KMS-11 (cell line): ENCODE results near the gene SULT1A1.
"Not testable (repeated sequence)": the region's sequence is repeated elsewhere in the genome, so short reads cannot be mapped to it uniquely, and the experiment has no call there.

Source experiments
- H2AFZ ChIP-seq: fragments of 200-600 bp; sonication (generic); 2 replicates; pipeline ENCODE4 v1.6.1; 2016; ENCODE audit warnings: antibody characterized with exemption, mixed run types, low read depth
- H3K27ac ChIP-seq: fragments of 200-600 bp; sonication (generic); 2 replicates; pipeline ENCODE4 v1.6.1; 2016; ENCODE audit warnings: mild to moderate bottlenecking, mixed run types
- H3K27me3 ChIP-seq: fragments of 200-600 bp; sonication (generic); 2 replicates; pipeline ENCODE4 v1.6.1; 2017; ENCODE audit warnings: mild to moderate bottlenecking, low read depth, mixed run types, moderate library complexity; ENCODE audit not compliant: insufficient read depth
- H3K36me3 ChIP-seq: fragments of 200-600 bp; sonication (generic); 2 replicates; pipeline ENCODE4 v1.6.1; 2017; ENCODE audit warnings: mild to moderate bottlenecking, mixed run types; ENCODE audit not compliant: insufficient read depth
- H3K4me1 ChIP-seq: fragments of 200-600 bp; sonication (generic); 2 replicates; pipeline ENCODE4 v1.6.1; 2016; ENCODE audit warnings: mild to moderate bottlenecking, low read depth, mixed run types; ENCODE audit not compliant: poor library complexity, severe bottlenecking
- H3K4me2 ChIP-seq: fragments of 200-600 bp; sonication (generic); 2 replicates; pipeline ENCODE4 v1.7.0; 2016; ENCODE audit warnings: mild to moderate bottlenecking, mixed run types
- H3K4me3 ChIP-seq: fragments of 200-600 bp; sonication (generic); IDR thresholded peaks from 2 replicates; pipeline ENCODE4 v1.6.1; 2017; ENCODE audit warnings: low read depth, low read length, mixed read lengths; ENCODE audit not compliant: insufficient read depth
- H3K79me2 ChIP-seq: fragments of 200-600 bp; sonication (generic); 2 replicates; pipeline ENCODE4 v1.6.1; 2016; ENCODE audit warnings: low read depth, mixed run types; ENCODE audit not compliant: insufficient read depth
- H3K9ac ChIP-seq: fragments of 200-600 bp; sonication (generic); 2 replicates; pipeline ENCODE4 v1.6.1; 2016; ENCODE audit warnings: mild to moderate bottlenecking, mixed run types
- H4K20me1 ChIP-seq: fragments of 200-600 bp; sonication (generic); 2 replicates; pipeline ENCODE4 v1.6.1; 2016; ENCODE audit warnings: mild to moderate bottlenecking, mixed run types; ENCODE audit not compliant: insufficient read depth
- TF ChIP-seq, protein P1 (sequence below): fragments of 200-600 bp; sonication (generic); conservative IDR thresholded peaks from 2 replicates; pipeline ENCODE4 v1.6.1; 2017; ENCODE audit warnings: low read depth, mild to moderate bottlenecking, antibody characterized with exemption, low read length, moderate library complexity, mixed read lengths

Gene SULT1A1

GRCh38 chr16:28606291-28607115, 3.3 kb downstream of the SULT1A1 start:
- TF ChIP-seq, protein P1, sequence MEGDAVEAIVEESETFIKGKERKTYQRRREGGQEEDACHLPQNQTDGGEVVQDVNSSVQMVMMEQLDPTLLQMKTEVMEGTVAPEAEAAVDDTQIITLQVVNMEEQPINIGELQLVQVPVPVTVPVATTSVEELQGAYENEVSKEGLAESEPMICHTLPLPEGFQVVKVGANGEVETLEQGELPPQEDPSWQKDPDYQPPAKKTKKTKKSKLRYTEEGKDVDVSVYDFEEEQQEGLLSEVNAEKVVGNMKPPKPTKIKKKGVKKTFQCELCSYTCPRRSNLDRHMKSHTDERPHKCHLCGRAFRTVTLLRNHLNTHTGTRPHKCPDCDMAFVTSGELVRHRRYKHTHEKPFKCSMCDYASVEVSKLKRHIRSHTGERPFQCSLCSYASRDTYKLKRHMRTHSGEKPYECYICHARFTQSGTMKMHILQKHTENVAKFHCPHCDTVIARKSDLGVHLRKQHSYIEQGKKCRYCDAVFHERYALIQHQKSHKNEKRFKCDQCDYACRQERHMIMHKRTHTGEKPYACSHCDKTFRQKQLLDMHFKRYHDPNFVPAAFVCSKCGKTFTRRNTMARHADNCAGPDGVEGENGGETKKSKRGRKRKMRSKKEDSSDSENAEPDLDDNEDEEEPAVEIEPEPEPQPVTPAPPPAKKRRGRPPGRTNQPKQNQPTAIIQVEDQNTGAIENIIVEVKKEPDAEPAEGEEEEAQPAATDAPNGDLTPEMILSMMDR: no peak
- Histone ChIP-seq H3K4me2 (no peak overlapping the region), H3K79me2 (no peaks in the 10 kb centered on the region), H3K4me3 (no peak overlapping the region), H3K27ac (no peak overlapping the region), H3K36me3 (no peaks in the 10 kb centered on the region), H3K9ac (no peak overlapping the region), H3K4me1 (no peaks in the 10 kb centered on the region), H2AFZ (no peak overlapping the region), H4K20me1 (no peaks in the 10 kb centered on the region), H3K27me3 (no peaks in the 10 kb centered on the region)

DNA sequence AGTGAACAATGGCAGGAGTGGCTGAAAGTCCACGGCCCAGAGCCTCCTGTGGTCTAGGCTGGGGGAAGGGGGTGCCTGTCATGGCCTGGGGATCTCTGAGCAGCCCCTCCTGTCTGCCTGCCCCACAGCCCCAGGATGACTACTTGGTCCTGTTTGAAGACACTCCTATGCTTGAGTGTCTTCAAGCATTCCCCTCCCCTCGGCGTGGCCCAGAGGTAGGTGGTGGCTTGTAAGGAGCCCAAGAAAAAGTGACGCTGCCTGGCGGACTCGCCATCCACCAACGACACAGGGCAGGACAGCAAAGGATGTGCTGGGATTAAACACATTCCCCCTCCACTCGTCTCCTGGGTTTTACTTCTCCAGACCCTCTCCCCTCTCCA, 5.7 kb downstream of the SULT1A1 start:
- Histone ChIP-seq H3K4me3 (no peak overlapping the region), H2AFZ (no peak overlapping the region), H3K4me2 (no peak overlapping the region), H4K20me1 (no peaks in the 10 kb centered on the region), H3K27ac (no peak overlapping the region), H3K27me3 (no peaks in the 10 kb centered on the region), H3K9ac (no peak overlapping the region), H3K4me1 (no peaks in the 10 kb centered on the region), H3K36me3 (no peaks in the 10 kb centered on the region), H3K79me2 (no peaks in the 10 kb centered on the region)
- TF ChIP-seq, protein P1: no peak

GRCh38 chr16:28603381-28604185, 6.3 kb downstream of the SULT1A1 start:
- H2AFZ ChIP-seq: no peak overlapping the region
- no peaks in the 10 kb centered on the region for H3K79me2 ChIP-seq
- no peaks in the 10 kb centered on the region for H3K27me3 ChIP-seq
- H3K4me1 ChIP-seq: no peaks in the 10 kb centered on the region
- H3K4me2 ChIP-seq: no peak overlapping the region
- no peak overlapping the region for H3K4me3 ChIP-seq
- no peaks in the 10 kb centered on the region for H4K20me1 ChIP-seq
- H3K27ac ChIP-seq: no peak overlapping the region
- H3K36me3 ChIP-seq: no peaks in the 10 kb centered on the region
- TF ChIP-seq, protein P1: no peak
- H3K9ac ChIP-seq: no peak overlapping the region

- no peak overlapping the region for H3K9ac ChIP-seq
- H3K4me1 ChIP-seq: peaks cover 8% of the 10 kb centered on the region
- H4K20me1 ChIP-seq: no peaks in the 10 kb centered on the region
- no peak overlapping the region for H3K27ac ChIP-seq
- H3K27me3 ChIP-seq: no peaks in the 10 kb centered on the region
- no peak overlapping the region for H3K4me3 ChIP-seq
- no peak overlapping the region for H3K4me2 ChIP-seq
- H3K36me3 ChIP-seq: no peaks in the 10 kb centered on the region
- H3K79me2 ChIP-seq: no peaks in the 10 kb centered on the region
- TF ChIP-seq, protein P1: no peak
- H2AFZ ChIP-seq: no peak overlapping the region
These were observed 7.3 kb downstream of the SULT1A1 start for GRCh38 chr16:28602529-28602928.

GRCh38 chr16:28602062-28602461, 7.8 kb downstream of the SULT1A1 start:
- H3K4me2 ChIP-seq, H3K79me2 ChIP-seq, H4K20me1 ChIP-seq, H3K36me3 ChIP-seq, H3K27me3 ChIP-seq, H2AFZ ChIP-seq, H3K9ac ChIP-seq, H3K27ac ChIP-seq, H3K4me3 ChIP-seq: not testable (repeated sequence)
- H3K4me1 ChIP-seq: peaks cover 13% of the 10 kb centered on the region

GRCh38 chr16:28601589-28601988, 8.3 kb downstream of the SULT1A1 start:
- H3K27me3 ChIP-seq, H2AFZ ChIP-seq, H3K36me3 ChIP-seq, H3K9ac ChIP-seq, H3K79me2 ChIP-seq, H3K27ac ChIP-seq, H3K4me2 ChIP-seq, H3K4me3 ChIP-seq, H4K20me1 ChIP-seq: not testable (repeated sequence)
- peaks cover 16% of the 10 kb centered on the region for H3K4me1 ChIP-seq
